MM.1S (cell line): Measurements from ENCODE around the gene SNX19.

ENCODE experiments used
- CTCF ChIP-seq: fragments of 300-600 bp; sonication (generic); IDR thresholded peaks from 2 replicates; pipeline ENCODE4 v1.5.1; 2016; ENCODE audit warnings: antibody characterized with exemption, low read length, mixed read lengths
- EZH2 ChIP-seq: fragments of 300-600 bp; sonication (generic); optimal IDR thresholded peaks from 2 replicates; pipeline ENCODE3; 2017; ENCODE audit warnings: low read depth, mild to moderate bottlenecking, antibody characterized with exemption, low read length, mixed read lengths

GRCh38 chr11:130882138-130882551, 34.1 kb downstream of the SNX19 start:
- TF ChIP-seq CTCF (no peak), EZH2 (no peak)
